BE2C (cell line): ENCODE results near the gene PEX19. TPM values are rescaled to one million over a fixed set of nuclear protein-coding genes. Genes with fewer than 3 reads are reported as not detected.

Source experiments
- DNase-seq: peaks from one replicate; pipeline ENCODE4 v3.0.0-alpha.2; 2020
- H3K27me3 ChIP-seq: fragments of 250-450 bp; sonication (Bioruptor Pico); 2 replicates; pipeline ENCODE4 v1.5.1; 2020; ENCODE audit warnings: mild to moderate bottlenecking
- H3K36me3 ChIP-seq: fragments of 250-450 bp; sonication (Bioruptor Pico); 2 replicates; pipeline ENCODE4 v1.5.1; 2020; ENCODE audit warnings: mild to moderate bottlenecking
- H3K4me1 ChIP-seq: fragments of 250-450 bp; sonication (Bioruptor Pico); 2 replicates; pipeline ENCODE4 v1.5.1; 2020
- H3K4me3 ChIP-seq: 2 replicates; pipeline ENCODE4 v1.5.1; 2011; ENCODE audit warnings: low read depth, low read length
- H3K9me3 ChIP-seq: fragments of 250-450 bp; sonication (Bioruptor Pico); 2 replicates; pipeline ENCODE4 v1.5.1; 2020
- polyA plus RNA-seq: library from polyadenylated mRNA; unstranded; fragments of >200 nt; gene quantifications from one replicate; pipeline ENCODE4 v1.2.1, GENCODE V29; 2012; ENCODE audit warnings: low read depth, missing spikeins; ENCODE audit not compliant: insufficient read length, insufficient read depth
- TF ChIP-seq, protein P1 (sequence below): IDR thresholded peaks from 2 replicates; pipeline ENCODE4 v1.5.1; 2012; ENCODE audit warnings: mild to moderate bottlenecking, low read depth, low read length

PEX19 gene, protein sequence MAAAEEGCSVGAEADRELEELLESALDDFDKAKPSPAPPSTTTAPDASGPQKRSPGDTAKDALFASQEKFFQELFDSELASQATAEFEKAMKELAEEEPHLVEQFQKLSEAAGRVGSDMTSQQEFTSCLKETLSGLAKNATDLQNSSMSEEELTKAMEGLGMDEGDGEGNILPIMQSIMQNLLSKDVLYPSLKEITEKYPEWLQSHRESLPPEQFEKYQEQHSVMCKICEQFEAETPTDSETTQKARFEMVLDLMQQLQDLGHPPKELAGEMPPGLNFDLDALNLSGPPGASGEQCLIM
- polyA plus RNA-seq, result 36.0 TPM

DNA sequence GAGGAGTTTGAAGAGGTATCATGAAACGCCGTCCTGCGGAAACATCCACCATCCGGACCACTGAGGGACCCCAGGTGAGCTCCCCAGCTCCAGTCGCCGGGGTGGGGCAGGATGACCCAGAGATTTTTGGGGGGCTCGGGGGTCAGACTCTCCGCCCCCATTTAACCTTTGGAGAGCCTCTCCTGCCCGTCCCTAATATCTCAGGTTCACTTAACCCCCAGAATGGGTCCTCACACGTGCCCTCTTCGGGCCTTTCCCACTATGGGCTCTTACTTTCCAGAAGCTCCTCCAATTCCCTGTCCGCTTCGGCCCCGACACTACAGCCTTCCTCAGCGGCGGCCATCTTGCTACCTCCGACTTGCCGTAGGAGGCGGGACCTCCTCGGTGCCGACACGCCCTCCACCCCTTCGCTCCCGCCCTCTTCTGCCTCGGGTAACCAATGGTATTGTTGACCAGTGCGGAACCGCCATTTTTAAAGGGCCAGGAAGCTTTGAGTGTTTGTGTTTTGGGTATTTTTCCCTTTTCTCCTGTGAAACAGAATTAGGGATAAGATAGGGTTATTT lies at the start of gene PEX19:
Gene PEX19, minus strand, starts transcription at position 352 of the 563 bp plus-strand sequence. Its CDS starts 9 bp downstream, at position 343.
- Histone ChIP-seq H3K4me1 (no peaks in the 10 kb centered on the region), H3K36me3 (peaks cover 21% of the 10 kb centered on the region), H3K9me3 (no peaks in the 10 kb centered on the region), H3K4me3 (peak within 1 kb of the TSS; percentile 96), H3K27me3 (no peaks in the 10 kb centered on the region)
- TF ChIP-seq, protein P1, sequence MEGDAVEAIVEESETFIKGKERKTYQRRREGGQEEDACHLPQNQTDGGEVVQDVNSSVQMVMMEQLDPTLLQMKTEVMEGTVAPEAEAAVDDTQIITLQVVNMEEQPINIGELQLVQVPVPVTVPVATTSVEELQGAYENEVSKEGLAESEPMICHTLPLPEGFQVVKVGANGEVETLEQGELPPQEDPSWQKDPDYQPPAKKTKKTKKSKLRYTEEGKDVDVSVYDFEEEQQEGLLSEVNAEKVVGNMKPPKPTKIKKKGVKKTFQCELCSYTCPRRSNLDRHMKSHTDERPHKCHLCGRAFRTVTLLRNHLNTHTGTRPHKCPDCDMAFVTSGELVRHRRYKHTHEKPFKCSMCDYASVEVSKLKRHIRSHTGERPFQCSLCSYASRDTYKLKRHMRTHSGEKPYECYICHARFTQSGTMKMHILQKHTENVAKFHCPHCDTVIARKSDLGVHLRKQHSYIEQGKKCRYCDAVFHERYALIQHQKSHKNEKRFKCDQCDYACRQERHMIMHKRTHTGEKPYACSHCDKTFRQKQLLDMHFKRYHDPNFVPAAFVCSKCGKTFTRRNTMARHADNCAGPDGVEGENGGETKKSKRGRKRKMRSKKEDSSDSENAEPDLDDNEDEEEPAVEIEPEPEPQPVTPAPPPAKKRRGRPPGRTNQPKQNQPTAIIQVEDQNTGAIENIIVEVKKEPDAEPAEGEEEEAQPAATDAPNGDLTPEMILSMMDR, result no peak
- peak; percentile 95 for DNase-seq

DNA sequence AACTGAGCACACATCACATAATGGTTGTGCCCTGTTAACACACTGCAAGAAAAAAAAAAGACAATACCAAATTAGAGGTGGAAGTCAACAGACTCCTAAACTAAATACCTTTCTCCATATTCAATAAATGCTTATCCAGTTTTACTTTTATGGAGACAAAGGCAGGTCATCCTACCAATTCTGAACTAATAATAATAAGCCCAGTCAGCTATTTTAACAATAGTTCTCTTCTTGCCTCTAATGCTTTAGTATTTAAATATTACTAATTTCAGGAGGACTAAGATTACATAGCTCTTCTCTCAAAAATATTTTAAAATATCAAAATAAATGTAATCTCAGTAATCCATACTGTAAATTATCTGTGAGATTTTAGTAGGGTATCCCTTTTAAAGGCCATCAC lies 47.6 kb upstream of the PEX19 start:
- TF ChIP-seq, protein P1, result no peak
- H3K4me1 ChIP-seq, result no peaks in the 10 kb centered on the region
- no peak overlapping the region for H3K4me3 ChIP-seq
- H3K9me3 ChIP-seq, result no peaks in the 10 kb centered on the region
- no peak for DNase-seq
- H3K27me3 ChIP-seq, result no peaks in the 10 kb centered on the region
- peaks cover 60% of the 10 kb centered on the region for H3K36me3 ChIP-seq

DNA sequence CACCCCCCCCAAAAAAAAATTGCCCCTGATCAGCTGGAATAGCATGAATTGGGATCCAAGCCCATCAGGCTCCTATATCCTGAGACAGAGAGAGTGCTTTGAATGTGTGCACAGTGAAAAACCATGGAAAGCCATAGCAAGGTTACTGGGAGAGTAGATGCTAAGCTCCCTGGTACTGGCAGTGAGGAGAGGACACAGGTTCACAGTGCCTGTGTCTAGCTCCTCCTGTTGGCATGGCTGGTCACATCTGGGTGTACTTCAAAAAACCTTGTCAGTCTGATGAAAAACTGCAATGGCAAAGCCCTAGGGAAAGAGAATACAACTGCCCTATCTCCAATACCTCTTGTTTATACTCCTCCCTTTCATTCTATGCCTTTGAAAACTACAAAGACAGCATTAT lies 45.2 kb upstream of the PEX19 start:
- DNase-seq, result no peak
- Histone ChIP-seq H3K9me3 (no peaks in the 10 kb centered on the region), H3K4me3 (no peak overlapping the region), H3K27me3 (no peaks in the 10 kb centered on the region), H3K36me3 (peaks cover 67% of the 10 kb centered on the region), H3K4me1 (no peaks in the 10 kb centered on the region)
- TF ChIP-seq, protein P1, result no peak

DNA sequence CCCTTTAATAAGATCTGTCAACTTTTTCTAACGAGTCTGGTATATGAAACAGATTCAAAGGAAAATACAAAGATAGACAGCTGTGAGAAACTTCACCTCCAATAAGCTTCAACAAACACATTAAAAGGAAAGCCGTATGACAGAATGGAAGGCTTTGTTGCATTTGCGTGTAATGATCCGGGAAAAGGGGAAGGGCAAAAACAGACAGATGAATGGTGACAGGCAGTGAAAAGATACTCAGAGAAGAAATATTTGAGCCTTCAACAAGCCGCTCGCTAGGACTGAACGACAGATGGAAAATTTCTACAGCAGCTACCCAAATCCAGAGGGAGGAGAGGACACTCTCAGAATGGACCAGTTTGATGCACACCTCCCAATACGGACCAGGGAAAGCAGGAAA lies 43.3 kb upstream of the PEX19 start:
- Histone ChIP-seq H3K27me3 (no peaks in the 10 kb centered on the region), H3K4me1 (no peaks in the 10 kb centered on the region), H3K9me3 (no peaks in the 10 kb centered on the region), H3K36me3 (peaks cover 61% of the 10 kb centered on the region), H3K4me3 (no peak overlapping the region)
- TF ChIP-seq, protein P1, result no peak
- DNase-seq, result no peak

DNA sequence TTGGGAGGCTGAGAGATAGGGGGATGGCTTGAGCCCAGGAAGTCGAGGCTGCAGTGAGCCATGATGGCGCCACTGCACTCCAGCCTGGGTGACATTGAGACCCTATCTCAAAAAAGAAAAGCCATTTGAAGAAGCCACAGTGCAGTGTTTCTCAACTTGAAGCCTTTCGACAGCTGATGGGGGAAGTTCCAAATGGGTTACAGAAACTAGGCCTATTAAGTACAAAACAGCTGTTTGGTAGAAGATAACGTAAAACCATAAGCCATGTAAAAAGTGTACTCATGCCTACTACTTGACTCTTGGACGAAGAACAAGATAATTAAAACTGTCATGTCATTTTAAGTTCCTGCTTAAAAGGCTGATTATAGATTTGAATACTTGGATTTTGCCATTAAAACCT lies 41.5 kb upstream of the PEX19 start:
- DNase-seq, result no peak
- H3K9me3 ChIP-seq, result no peaks in the 10 kb centered on the region
- TF ChIP-seq, protein P1, result no peak
- peaks cover 58% of the 10 kb centered on the region for H3K36me3 ChIP-seq
- no peak overlapping the region for H3K4me3 ChIP-seq
- H3K27me3 ChIP-seq, result no peaks in the 10 kb centered on the region
- H3K4me1 ChIP-seq, result no peaks in the 10 kb centered on the region

DNA sequence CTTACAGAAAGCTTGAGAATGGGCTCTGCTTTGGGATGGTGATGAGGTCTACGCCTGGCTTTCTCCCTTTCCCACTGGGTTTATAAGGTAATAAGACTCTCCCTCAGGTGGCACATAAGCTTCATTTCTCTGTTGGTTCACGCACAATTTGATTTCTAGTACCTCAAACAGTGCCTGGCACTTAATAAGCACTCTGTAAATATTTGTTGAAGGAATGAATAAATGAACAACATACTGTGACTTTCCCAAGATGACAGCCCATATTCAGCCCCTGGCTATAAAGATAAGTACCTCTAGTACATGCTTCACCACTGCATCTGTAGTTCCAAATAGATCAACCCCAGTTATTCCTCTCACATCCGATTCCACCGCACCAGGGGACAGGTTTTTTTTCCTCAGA lies 40.3 kb upstream of the PEX19 start:
- Histone ChIP-seq H3K36me3 (peaks cover 56% of the 10 kb centered on the region), H3K9me3 (no peaks in the 10 kb centered on the region), H3K4me3 (no peak overlapping the region), H3K27me3 (no peaks in the 10 kb centered on the region), H3K4me1 (no peaks in the 10 kb centered on the region)
- no peak for DNase-seq
- TF ChIP-seq, protein P1, result no peak
